ENCODE data around the gene MUCL3.
A peak's percentile ranks its signal among the peaks of the same experiment; 100 is the strongest.
"Not testable (repeated sequence)": the region's sequence is repeated elsewhere in the genome, so short reads cannot be mapped to it uniquely, and the experiment has no call there.

MUCL3 gene

GRCh38 chr6:30910473-30910872 is 30.3 kb upstream of the MUCL3 start:
- DNase-seq; H3K27ac ChIP-seq (ENCODE audit: insufficient read depth in 1 of 2, low read depth in 1 of 2, low read length in 2 of 2, poor library complexity in 1 of 2, severe bottlenecking in 2 of 2); H3K4me3 ChIP-seq (ENCODE audit: control insufficient read depth in 1 of 7, extremely low read depth in 1 of 7, insufficient read depth in 4 of 7, low read depth in 2 of 7, low read length in 6 of 7); H3K27me3 ChIP-seq (replicated peaks in 2 of 5; ENCODE audit: control insufficient read depth in 4 of 5, insufficient read depth in 5 of 5, low read length in 4 of 5); H3K9me3 ChIP-seq (ENCODE audit: control extremely low read depth in 1 of 5, control insufficient read depth in 4 of 5, insufficient read depth in 2 of 5, low read depth in 1 of 5, low read length in 4 of 5): not testable (repeated sequence)
- Histone ChIP-seq H3K4me1 (ENCODE audit: control extremely low read depth in 1 of 4, control insufficient read depth in 4 of 4, insufficient read depth in 4 of 4, low read length in 3 of 4) (peaks cover 8 to 32% (median 29%) of the 10 kb centered on the region in 4 experiments), H3K36me3 (ENCODE audit: control insufficient read depth in 4 of 4, insufficient read depth in 4 of 4, low read length in 3 of 4) (peaks cover 3 to 34% (median 24%) of the 10 kb centered on the region in 4 experiments)
- POLR2A ChIA-PET, result interaction anchor here (0.6 kb wide), 1 partner anchor 272 kb away, joined by 3 read pairs; no protein-coding TSS in a partner anchor
- 100% methylated on average over 8 of the region's 12 CpGs for WGBS (ENCODE audit: insufficient coverage)
- CTCF ChIA-PET, result interaction anchor here (0.6 to 11.1 kb wide), 6 partner anchors 85 to 205 kb away, joined by 3 to 119 read pairs (median 4); no protein-coding TSS in a partner anchor

- Histone ChIP-seq H3K4me3 (ENCODE audit: control insufficient read depth in 1 of 7, extremely low read depth in 1 of 7, insufficient read depth in 4 of 7, low read depth in 2 of 7, low read length in 6 of 7) (peak overlapping the region in 1 of 7 experiments; percentile 87), H3K36me3 (ENCODE audit: control insufficient read depth in 4 of 4, insufficient read depth in 4 of 4, low read length in 3 of 4) (peaks cover 3 to 46% (median 35%) of the 10 kb centered on the region in 4 experiments), H3K9me3 (ENCODE audit: control extremely low read depth in 1 of 5, control insufficient read depth in 4 of 5, insufficient read depth in 2 of 5, low read depth in 1 of 5, low read length in 4 of 5) (no peaks in the 10 kb centered on the region), H3K27ac (ENCODE audit: insufficient read depth in 1 of 2, low read depth in 1 of 2, low read length in 2 of 2, poor library complexity in 1 of 2, severe bottlenecking in 2 of 2) (no peak overlapping the region), H3K27me3 (replicated peaks in 2 of 5; ENCODE audit: control insufficient read depth in 4 of 5, insufficient read depth in 5 of 5, low read length in 4 of 5) (no peaks in the 10 kb centered on the region), H3K4me1 (ENCODE audit: control extremely low read depth in 1 of 4, control insufficient read depth in 4 of 4, insufficient read depth in 4 of 4, low read length in 3 of 4) (peaks cover 8 to 34% (median 31%) of the 10 kb centered on the region in 4 experiments)
- POLR2A ChIA-PET, result interaction anchor here (1.0 kb wide), 1 partner anchor 84 kb away, joined by 3 read pairs; no protein-coding TSS in a partner anchor
- 98% methylated on average over 7 of the region's 8 CpGs for WGBS (ENCODE audit: insufficient coverage)
- no peak for DNase-seq
- CTCF ChIA-PET, result interaction anchor here (0.9 to 11.1 kb wide), 15 partner anchors 10 to 216 kb away, joined by 3 to 119 read pairs (median 4); partner anchors contain the start of gene DDR1
Observed at GRCh38 chr6:30912746-30913520, 27.8 kb upstream of the MUCL3 start.

GRCh38 chr6:30913721-30914075 is 27.1 kb upstream of the MUCL3 start:
- no peaks in the 10 kb centered on the region for H3K27me3 ChIP-seq (replicated peaks in 2 of 5; ENCODE audit: control insufficient read depth in 4 of 5, insufficient read depth in 5 of 5, low read length in 4 of 5)
- H3K27ac ChIP-seq (ENCODE audit: insufficient read depth in 1 of 2, low read depth in 1 of 2, low read length in 2 of 2, poor library complexity in 1 of 2, severe bottlenecking in 2 of 2), result peak overlapping the region in 1 of 2 experiments; percentile 67
- H3K4me1 ChIP-seq (ENCODE audit: control extremely low read depth in 1 of 4, control insufficient read depth in 4 of 4, insufficient read depth in 4 of 4, low read length in 3 of 4), result peaks cover 2 to 28% (median 26%) of the 10 kb centered on the region in 4 experiments
- peaks cover 3 to 48% (median 36%) of the 10 kb centered on the region in 4 experiments for H3K36me3 ChIP-seq (ENCODE audit: control insufficient read depth in 4 of 4, insufficient read depth in 4 of 4, low read length in 3 of 4)
- peak overlapping the region in 6 of 7 experiments; percentile 15 to 88 (median 80) for H3K4me3 ChIP-seq (ENCODE audit: control insufficient read depth in 1 of 7, extremely low read depth in 1 of 7, insufficient read depth in 4 of 7, low read depth in 2 of 7, low read length in 6 of 7)
- no peak for DNase-seq
- H3K9me3 ChIP-seq (ENCODE audit: control extremely low read depth in 1 of 5, control insufficient read depth in 4 of 5, insufficient read depth in 2 of 5, low read depth in 1 of 5, low read length in 4 of 5), result no peaks in the 10 kb centered on the region
- 25% methylated on average over 29 of the region's 31 CpGs for WGBS (ENCODE audit: insufficient coverage)
- POLR2A ChIA-PET, result interaction anchor here (1.0 kb wide), 1 partner anchor 85 kb away, joined by 3 read pairs; no protein-coding TSS in a partner anchor
- CTCF ChIA-PET, result interaction anchor here (0.9 to 11.1 kb wide), 16 partner anchors 9 to 216 kb away, joined by 3 to 119 read pairs (median 5); partner anchors contain the start of gene DDR1

- under 1% methylated on average over 44 of the region's 52 CpGs for WGBS (ENCODE audit: insufficient coverage)
- Histone ChIP-seq H3K9me3 (ENCODE audit: control extremely low read depth in 1 of 5, control insufficient read depth in 4 of 5, insufficient read depth in 2 of 5, low read depth in 1 of 5, low read length in 4 of 5) (no peaks in the 10 kb centered on the region), H3K27ac (ENCODE audit: insufficient read depth in 1 of 2, low read depth in 1 of 2, low read length in 2 of 2, poor library complexity in 1 of 2, severe bottlenecking in 2 of 2) (peak within 1 kb of the TSS in 1 of 2 experiments; percentile 67), H3K27me3 (replicated peaks in 2 of 5; ENCODE audit: control insufficient read depth in 4 of 5, insufficient read depth in 5 of 5, low read length in 4 of 5) (no peaks in the 10 kb centered on the region), H3K4me1 (ENCODE audit: control extremely low read depth in 1 of 4, control insufficient read depth in 4 of 4, insufficient read depth in 4 of 4, low read length in 3 of 4) (peaks cover 0 to 23% (median 22%) of the 10 kb centered on the region in 4 experiments), H3K36me3 (ENCODE audit: control insufficient read depth in 4 of 4, insufficient read depth in 4 of 4, low read length in 3 of 4) (peaks cover 3 to 50% (median 37%) of the 10 kb centered on the region in 4 experiments), H3K4me3 (ENCODE audit: control insufficient read depth in 1 of 7, extremely low read depth in 1 of 7, insufficient read depth in 4 of 7, low read depth in 2 of 7, low read length in 6 of 7) (peak within 1 kb of the TSS; percentile 15 to 88 (median 76))
- peak; percentile 85 to 88 (median 86) for DNase-seq
- CTCF ChIA-PET, result interaction anchor here (0.5 to 11.1 kb wide), 26 partner anchors 9 to 284 kb away, joined by 3 to 119 read pairs (median 6); partner anchors contain the start of genes DDR1 and MUCL3
- POLR2A ChIA-PET, result interaction anchor here (0.6 to 1.0 kb wide), 3 partner anchors 62 to 172 kb away, joined by 3 to 4 read pairs (median 3); no protein-coding TSS in a partner anchor
Observed at GRCh38 chr6:30914076-30914853, 26.5 kb upstream of the MUCL3 start, which contains the start of gene VARS2. Gene VARS2 (plus strand): TSS chr6:30914238. CDS start chr6:30914837, 599 bp downstream.

- Histone ChIP-seq H3K27me3 (replicated peaks in 2 of 5; ENCODE audit: control insufficient read depth in 4 of 5, insufficient read depth in 5 of 5, low read length in 4 of 5) (no peaks in the 10 kb centered on the region), H3K9me3 (ENCODE audit: control extremely low read depth in 1 of 5, control insufficient read depth in 4 of 5, insufficient read depth in 2 of 5, low read depth in 1 of 5, low read length in 4 of 5) (no peaks in the 10 kb centered on the region), H3K4me1 (ENCODE audit: control extremely low read depth in 1 of 4, control insufficient read depth in 4 of 4, insufficient read depth in 4 of 4, low read length in 3 of 4) (peaks cover 0 to 23% (median 22%) of the 10 kb centered on the region in 4 experiments), H3K27ac (ENCODE audit: insufficient read depth in 1 of 2, low read depth in 1 of 2, low read length in 2 of 2, poor library complexity in 1 of 2, severe bottlenecking in 2 of 2) (peak overlapping the region in 1 of 2 experiments; percentile 67), H3K4me3 (ENCODE audit: control insufficient read depth in 1 of 7, extremely low read depth in 1 of 7, insufficient read depth in 4 of 7, low read depth in 2 of 7, low read length in 6 of 7) (peak overlapping the region in 6 of 7 experiments; percentile 15 to 88 (median 80)), H3K36me3 (ENCODE audit: control insufficient read depth in 4 of 4, insufficient read depth in 4 of 4, low read length in 3 of 4) (peaks cover 3 to 57% (median 39%) of the 10 kb centered on the region in 4 experiments)
- peak in 1 of 3 donors; percentile 13 for DNase-seq
- ChIA-PET CTCF (interaction anchor here (0.6 to 11.1 kb wide), 32 partner anchors 9 to 285 kb away, joined by 3 to 119 read pairs (median 5); partner anchors contain the start of genes DDR1, MUCL3 and PSORS1C1), POLR2A (interaction anchor here (0.6 to 0.8 kb wide), 3 partner anchors 25 to 172 kb away, joined by 3 to 4 read pairs (median 3); no protein-coding TSS in a partner anchor)
- WGBS (ENCODE audit: insufficient coverage), result 54% methylated on average over 12 of the region's 17 CpGs
Observed at GRCh38 chr6:30914854-30915590, 25.8 kb upstream of the MUCL3 start.

- DNase-seq, result peak; percentile 68 to 77 (median 69)
- CTCF ChIA-PET, result interaction anchor here (0.7 to 11.1 kb wide), 36 partner anchors 9 to 279 kb away, joined by 3 to 119 read pairs (median 5); partner anchors contain the start of genes DDR1, MUCL3 and PSORS1C1
- POLR2A ChIA-PET, result interaction anchor here (0.6 kb wide), 2 partner anchors 24 to 43 kb away, joined by 3 read pairs; no protein-coding TSS in a partner anchor
- Histone ChIP-seq H3K9me3 (ENCODE audit: control extremely low read depth in 1 of 5, control insufficient read depth in 4 of 5, insufficient read depth in 2 of 5, low read depth in 1 of 5, low read length in 4 of 5) (no peaks in the 10 kb centered on the region), H3K4me3 (ENCODE audit: control insufficient read depth in 1 of 7, extremely low read depth in 1 of 7, insufficient read depth in 4 of 7, low read depth in 2 of 7, low read length in 6 of 7) (peak overlapping the region in 2 of 7 experiments; percentile 84 to 88), H3K4me1 (ENCODE audit: control extremely low read depth in 1 of 4, control insufficient read depth in 4 of 4, insufficient read depth in 4 of 4, low read length in 3 of 4) (peaks cover 0 to 23% (median 22%) of the 10 kb centered on the region in 4 experiments), H3K36me3 (ENCODE audit: control insufficient read depth in 4 of 4, insufficient read depth in 4 of 4, low read length in 3 of 4) (peaks cover 3 to 59% (median 40%) of the 10 kb centered on the region in 4 experiments), H3K27me3 (replicated peaks in 2 of 5; ENCODE audit: control insufficient read depth in 4 of 5, insufficient read depth in 5 of 5, low read length in 4 of 5) (no peaks in the 10 kb centered on the region), H3K27ac (ENCODE audit: insufficient read depth in 1 of 2, low read depth in 1 of 2, low read length in 2 of 2, poor library complexity in 1 of 2, severe bottlenecking in 2 of 2) (peak overlapping the region in 1 of 2 experiments; percentile 67)
- WGBS (ENCODE audit: insufficient coverage), result 7% methylated on average over 4 of the region's 5 CpGs
Observed at GRCh38 chr6:30915591-30915946, 25.2 kb upstream of the MUCL3 start.
